Measurements from ENCODE around the gene F2RL2. TPM values are rescaled to one million over a fixed set of nuclear protein-coding genes. Genes with fewer than 3 reads are reported as not detected.

F2RL2 gene
- total RNA-seq, 1 experiment from 2014 or later: not detected

- Mint-ChIP-seq H3K4me1 (ENCODE audit: low read depth, unreplicated experiment) (no peaks in the 10 kb centered on the region), H3K27me3 (ENCODE audit: unreplicated experiment) (peaks cover 20% of the 10 kb centered on the region), H3K9me3 (ENCODE audit: low read depth, unreplicated experiment) (no peaks in the 10 kb centered on the region), H3K27ac (ENCODE audit: unreplicated experiment) (no peak overlapping the region), H3K4me3 (ENCODE audit: low read depth, unreplicated experiment) (no peak overlapping the region), H3K36me3 (ENCODE audit: insufficient read depth, unreplicated experiment) (no peaks in the 10 kb centered on the region)
- no peak for DNase-seq
- CTCF ChIA-PET: interaction anchor here (0.6 to 1.0 kb wide), 2 partner anchors 8 to 87 kb away, joined by 3 read pairs; no protein-coding TSS in a partner anchor
- intact Hi-C loops (cut with micrococcal nuclease; ENCODE audit: unreplicated experiment): no loop called here
- TF ChIP-seq, protein P1, sequence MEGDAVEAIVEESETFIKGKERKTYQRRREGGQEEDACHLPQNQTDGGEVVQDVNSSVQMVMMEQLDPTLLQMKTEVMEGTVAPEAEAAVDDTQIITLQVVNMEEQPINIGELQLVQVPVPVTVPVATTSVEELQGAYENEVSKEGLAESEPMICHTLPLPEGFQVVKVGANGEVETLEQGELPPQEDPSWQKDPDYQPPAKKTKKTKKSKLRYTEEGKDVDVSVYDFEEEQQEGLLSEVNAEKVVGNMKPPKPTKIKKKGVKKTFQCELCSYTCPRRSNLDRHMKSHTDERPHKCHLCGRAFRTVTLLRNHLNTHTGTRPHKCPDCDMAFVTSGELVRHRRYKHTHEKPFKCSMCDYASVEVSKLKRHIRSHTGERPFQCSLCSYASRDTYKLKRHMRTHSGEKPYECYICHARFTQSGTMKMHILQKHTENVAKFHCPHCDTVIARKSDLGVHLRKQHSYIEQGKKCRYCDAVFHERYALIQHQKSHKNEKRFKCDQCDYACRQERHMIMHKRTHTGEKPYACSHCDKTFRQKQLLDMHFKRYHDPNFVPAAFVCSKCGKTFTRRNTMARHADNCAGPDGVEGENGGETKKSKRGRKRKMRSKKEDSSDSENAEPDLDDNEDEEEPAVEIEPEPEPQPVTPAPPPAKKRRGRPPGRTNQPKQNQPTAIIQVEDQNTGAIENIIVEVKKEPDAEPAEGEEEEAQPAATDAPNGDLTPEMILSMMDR (IDR thresholded peaks at IDR 0.05; ENCODE audit: unreplicated experiment): no peak
- BruUV-seq (replicated peaks): no TSS peak
Measured at GRCh38 chr5:76591366-76591765, 31.8 kb downstream of the F2RL2 start.

GRCh38 chr5:76590027-76590426, 33.2 kb downstream of the F2RL2 start:
- no TSS peak for BruUV-seq (replicated peaks)
- no peak overlapping the region for H3K4me3 Mint-ChIP-seq (ENCODE audit: low read depth, unreplicated experiment)
- no peaks in the 10 kb centered on the region for H3K36me3 Mint-ChIP-seq (ENCODE audit: insufficient read depth, unreplicated experiment)
- CTCF ChIA-PET: no interaction called here
- H3K4me1 Mint-ChIP-seq (ENCODE audit: low read depth, unreplicated experiment): no peaks in the 10 kb centered on the region
- TF ChIP-seq, protein P1 (IDR thresholded peaks at IDR 0.05; ENCODE audit: unreplicated experiment): no peak
- no peak for DNase-seq
- H3K9me3 Mint-ChIP-seq (ENCODE audit: low read depth, unreplicated experiment): no peaks in the 10 kb centered on the region
- H3K27ac Mint-ChIP-seq (ENCODE audit: unreplicated experiment): no peak overlapping the region
- intact Hi-C loops (cut with micrococcal nuclease; ENCODE audit: unreplicated experiment): no loop called here
- peaks cover 20% of the 10 kb centered on the region for H3K27me3 Mint-ChIP-seq (ENCODE audit: unreplicated experiment)

- DNase-seq: no peak
- CTCF ChIA-PET: no interaction called here
- Mint-ChIP-seq H3K4me3 (ENCODE audit: low read depth, unreplicated experiment) (no peak overlapping the region), H3K36me3 (ENCODE audit: insufficient read depth, unreplicated experiment) (no peaks in the 10 kb centered on the region), H3K27ac (ENCODE audit: unreplicated experiment) (no peak overlapping the region), H3K27me3 (ENCODE audit: unreplicated experiment) (peaks cover 7% of the 10 kb centered on the region), H3K4me1 (ENCODE audit: low read depth, unreplicated experiment) (no peaks in the 10 kb centered on the region), H3K9me3 (ENCODE audit: low read depth, unreplicated experiment) (no peaks in the 10 kb centered on the region)
- intact Hi-C loops (cut with micrococcal nuclease; ENCODE audit: unreplicated experiment): no loop called here
- no TSS peak for BruUV-seq (replicated peaks)
- TF ChIP-seq, protein P1 (IDR thresholded peaks at IDR 0.05; ENCODE audit: unreplicated experiment): no peak
Measured at GRCh38 chr5:76586531-76586930, 36.7 kb downstream of the F2RL2 start.

DNA sequence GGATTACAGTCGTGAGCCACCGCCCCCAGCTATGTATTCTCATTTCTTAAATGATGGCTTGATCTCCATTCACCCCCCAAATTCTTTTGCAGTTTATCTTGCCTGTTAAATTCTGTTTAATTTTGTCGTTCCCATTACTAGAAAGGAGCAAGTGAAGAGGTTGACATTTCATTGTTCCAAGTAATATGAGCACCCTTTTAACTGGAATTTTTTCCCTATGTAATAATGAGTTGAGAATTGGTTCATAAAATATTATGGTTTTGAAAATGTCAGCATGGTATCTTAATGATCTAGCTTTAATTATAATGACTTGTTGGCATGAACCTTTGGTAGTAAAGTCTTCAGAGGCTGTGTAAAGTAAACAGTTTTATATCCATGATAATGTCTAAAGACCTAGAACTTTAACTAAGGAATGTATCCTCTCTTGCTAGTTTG, 37.4 kb downstream of the F2RL2 start:
- Mint-ChIP-seq H3K4me1 (ENCODE audit: low read depth, unreplicated experiment) (no peaks in the 10 kb centered on the region), H3K9me3 (ENCODE audit: low read depth, unreplicated experiment) (no peaks in the 10 kb centered on the region), H3K27me3 (ENCODE audit: unreplicated experiment) (no peaks in the 10 kb centered on the region), H3K36me3 (ENCODE audit: insufficient read depth, unreplicated experiment) (no peaks in the 10 kb centered on the region), H3K27ac (ENCODE audit: unreplicated experiment) (no peak overlapping the region), H3K4me3 (ENCODE audit: low read depth, unreplicated experiment) (no peak overlapping the region)
- TF ChIP-seq, protein P1 (IDR thresholded peaks at IDR 0.05; ENCODE audit: unreplicated experiment): no peak
- CTCF ChIA-PET: no interaction called here
- no peak for DNase-seq
- no TSS peak for BruUV-seq (replicated peaks)
- intact Hi-C loops (cut with micrococcal nuclease; ENCODE audit: unreplicated experiment): no loop called here

All from Calu3 (cell line).